Activated naive CD8-positive, alpha-beta T cell treated with anti-CD3 and anti-CD28 coated beads for 36 hours (primary cell): ENCODE data around the gene MILR1. TPM values are rescaled to one million over a fixed set of nuclear protein-coding genes. Genes with fewer than 3 reads are reported as not detected.
A peak's percentile ranks its signal among the peaks of the same experiment; 100 is the strongest.
"Not testable (repeated sequence)": the region's sequence is repeated elsewhere in the genome, so short reads cannot be mapped to it uniquely, and the experiment has no call there.

Experiments
- DNase-seq: peaks from one replicate; pipeline ENCODE4 v3.0.0; 2021
- H3K27ac Mint-ChIP-seq: one replicate; pipeline ENCODE4 v1.8.0; 2022; ENCODE audit warnings: mild to moderate bottlenecking, moderate library complexity, mixed read lengths
- H3K27me3 Mint-ChIP-seq: one replicate; pipeline ENCODE4 v1.8.0; 2022; ENCODE audit warnings: mild to moderate bottlenecking, mixed read lengths
- H3K36me3 Mint-ChIP-seq: one replicate; pipeline ENCODE4 v1.8.0; 2021; ENCODE audit warnings: mild to moderate bottlenecking, mixed read lengths
- H3K4me1 Mint-ChIP-seq: one replicate; pipeline ENCODE4 v1.8.0; 2021; ENCODE audit warnings: mixed read lengths
- H3K4me3 Mint-ChIP-seq: one replicate; pipeline ENCODE4 v1.8.0; 2022; ENCODE audit warnings: mild to moderate bottlenecking, moderate library complexity, mixed read lengths
- H3K9me3 Mint-ChIP-seq: one replicate; pipeline ENCODE4 v1.8.0; 2022; ENCODE audit warnings: mixed read lengths
- total RNA-seq, 2 experiments: library from RNA; stranded (reverse); gene quantifications; one replicate each; pipeline ENCODE4 v1.2.3, GENCODE V29; 2021

The MILR1 gene
- total RNA-seq, 2 experiments from 2014 or later = 0.49 to 0.68 TPM

- H3K27me3 Mint-ChIP-seq = no peaks in the 10 kb centered on the region
- DNase-seq = no peak
- H3K4me3 Mint-ChIP-seq = no peak overlapping the region
- peaks cover 17% of the 10 kb centered on the region for H3K4me1 Mint-ChIP-seq
- H3K36me3 Mint-ChIP-seq = peaks cover 6% of the 10 kb centered on the region
- H3K9me3 Mint-ChIP-seq = peaks cover 15% of the 10 kb centered on the region
- H3K27ac Mint-ChIP-seq = no peak overlapping the region
These were observed 5.7 kb upstream of the MILR1 start for GRCh38 chr17:64443086-64443760.

DNA sequence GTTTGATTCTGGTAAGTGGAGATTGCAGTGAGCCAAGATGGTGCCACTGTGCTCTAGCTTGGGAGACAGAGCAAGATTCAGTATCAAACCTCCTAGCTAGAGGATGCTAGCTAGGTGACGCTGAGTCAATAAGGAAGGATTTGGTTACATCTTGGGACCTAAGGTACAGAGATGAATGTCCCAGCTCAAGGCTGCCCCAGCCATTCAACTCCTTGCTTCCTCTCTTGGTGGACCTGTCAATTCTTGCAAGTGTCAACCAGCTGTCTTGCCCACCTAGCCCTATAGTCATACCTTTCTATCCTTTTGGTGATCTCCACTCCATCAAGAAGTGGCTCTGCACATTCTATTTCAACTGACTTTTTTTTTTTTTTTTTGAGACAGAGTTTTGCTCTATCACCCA, 1.4 kb upstream of the MILR1 start:
- no peaks in the 10 kb centered on the region for H3K36me3 Mint-ChIP-seq
- H3K27ac Mint-ChIP-seq = no peak overlapping the region
- H3K4me1 Mint-ChIP-seq = peaks cover 12% of the 10 kb centered on the region
- no peaks in the 10 kb centered on the region for H3K9me3 Mint-ChIP-seq
- no peaks in the 10 kb centered on the region for H3K27me3 Mint-ChIP-seq
- no peak overlapping the region for H3K4me3 Mint-ChIP-seq
- DNase-seq = no peak

- Mint-ChIP-seq H3K4me3 (no peak overlapping the region), H3K9me3 (no peaks in the 10 kb centered on the region), H3K27me3 (no peaks in the 10 kb centered on the region), H3K36me3 (no peaks in the 10 kb centered on the region), H3K4me1 (peaks cover 7% of the 10 kb centered on the region), H3K27ac (no peak overlapping the region)
- DNase-seq = no peak
These were observed 630 bp downstream of the MILR1 start for GRCh38 chr17:64449545-64449944.

DNA sequence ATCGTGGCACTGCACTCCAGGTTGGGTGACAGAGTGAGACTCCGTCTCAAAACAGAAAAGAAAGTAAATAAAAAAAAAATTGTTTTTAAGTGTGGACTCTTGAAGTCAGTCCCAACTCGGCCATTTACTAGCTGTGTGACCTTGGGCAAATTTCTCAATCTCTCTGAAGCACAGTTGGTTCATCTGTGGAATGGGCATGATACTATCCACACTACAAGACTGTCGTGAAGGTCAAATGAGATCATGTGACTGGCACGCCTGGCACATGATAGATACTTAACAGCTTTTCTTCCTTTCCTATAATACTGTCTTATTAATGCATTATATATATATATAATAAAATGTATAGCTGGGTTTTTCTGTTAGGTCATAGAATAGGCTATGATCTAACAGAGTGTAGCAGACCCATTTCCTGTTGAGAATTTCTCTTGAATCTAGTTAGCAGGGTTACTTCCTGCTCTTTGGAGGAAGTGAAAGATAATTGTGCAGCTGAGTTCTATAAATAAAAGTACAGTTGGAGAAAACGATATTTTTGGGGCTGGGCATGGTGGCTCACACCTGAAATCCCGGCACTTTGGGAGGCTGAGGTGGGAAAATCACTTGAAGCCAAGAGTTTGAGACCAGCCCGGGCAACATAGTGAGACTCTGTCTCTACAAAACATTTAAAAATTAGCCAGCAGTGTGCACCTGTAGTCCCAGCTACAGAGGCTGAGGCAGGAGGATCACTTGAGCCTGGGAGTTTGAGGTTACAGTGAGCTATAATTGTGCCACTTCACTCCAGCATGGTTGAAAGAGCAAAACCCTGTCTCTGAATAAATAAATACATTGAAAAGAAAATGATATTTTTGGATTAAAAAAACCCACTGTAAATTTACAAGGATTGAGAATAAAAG, 7.3 kb downstream of the MILR1 start:
- Mint-ChIP-seq H3K9me3 (no peaks in the 10 kb centered on the region), H3K36me3 (peaks cover 3% of the 10 kb centered on the region), H3K4me3 (no peak overlapping the region), H3K27me3 (no peaks in the 10 kb centered on the region), H3K4me1 (peaks cover 11% of the 10 kb centered on the region), H3K27ac (peak overlapping the region; percentile 29)
- DNase-seq = no peak

DNA sequence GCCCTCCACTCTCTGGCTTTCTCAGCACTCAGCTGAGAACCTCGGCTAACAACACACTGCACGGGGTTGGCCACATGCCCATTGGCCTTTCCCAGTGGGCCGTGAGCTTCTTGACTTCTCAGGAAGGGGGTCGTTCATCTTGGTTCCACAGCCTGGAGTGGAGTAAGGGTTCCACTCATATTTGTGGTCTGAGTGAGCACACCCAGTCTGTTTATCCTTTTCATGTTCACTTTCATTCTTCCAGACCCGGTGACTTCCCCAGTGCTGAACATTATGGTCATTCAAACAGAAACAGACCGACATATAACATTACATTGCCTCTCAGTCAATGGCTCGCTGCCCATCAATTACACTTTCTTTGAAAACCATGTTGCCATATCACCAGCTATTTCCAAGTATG, 8.2 kb downstream of the MILR1 start:
- Mint-ChIP-seq H3K27ac (no peak overlapping the region), H3K9me3 (no peaks in the 10 kb centered on the region), H3K36me3 (peaks cover 3% of the 10 kb centered on the region), H3K4me3 (no peak overlapping the region), H3K27me3 (no peaks in the 10 kb centered on the region), H3K4me1 (peaks cover 11% of the 10 kb centered on the region)
- no peak for DNase-seq

- no peak for DNase-seq
- Mint-ChIP-seq H3K9me3 (no peaks in the 10 kb centered on the region), H3K27ac (no peak overlapping the region), H3K27me3 (no peaks in the 10 kb centered on the region), H3K4me3 (no peak overlapping the region), H3K4me1 (peaks cover 11% of the 10 kb centered on the region), H3K36me3 (peaks cover 3% of the 10 kb centered on the region)
These were observed 9.8 kb downstream of the MILR1 start for GRCh38 chr17:64458756-64459155.

GRCh38 chr17:64459284-64459747, 10.4 kb downstream of the MILR1 start:
- Mint-ChIP-seq H3K4me3 (no peak overlapping the region), H3K27me3 (no peaks in the 10 kb centered on the region), H3K9me3 (no peaks in the 10 kb centered on the region), H3K4me1 (peaks cover 11% of the 10 kb centered on the region), H3K27ac (no peak overlapping the region), H3K36me3 (peaks cover 3% of the 10 kb centered on the region)
- DNase-seq = no peak

DNA sequence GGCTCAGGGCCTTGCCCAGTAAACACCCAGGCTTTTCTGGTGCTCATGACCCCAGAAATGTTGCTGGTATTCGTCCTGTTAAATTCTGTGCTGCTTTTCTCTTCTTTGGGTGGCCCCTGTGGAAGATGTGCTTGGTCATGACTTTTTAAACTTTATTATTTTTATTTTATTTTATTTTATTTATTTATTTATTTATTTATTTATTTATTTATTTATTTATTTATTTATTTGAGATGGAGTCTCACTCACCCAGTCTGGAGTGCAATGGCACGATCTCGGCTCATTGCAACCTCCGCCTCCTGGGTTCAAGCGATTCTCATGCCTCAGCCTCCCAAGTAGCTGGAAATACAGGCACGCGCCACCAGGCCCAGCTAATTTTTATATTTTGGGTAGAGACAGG, 10.9 kb downstream of the MILR1 start:
- not testable (repeated sequence) for H3K27me3 Mint-ChIP-seq, H3K9me3 Mint-ChIP-seq

DNA sequence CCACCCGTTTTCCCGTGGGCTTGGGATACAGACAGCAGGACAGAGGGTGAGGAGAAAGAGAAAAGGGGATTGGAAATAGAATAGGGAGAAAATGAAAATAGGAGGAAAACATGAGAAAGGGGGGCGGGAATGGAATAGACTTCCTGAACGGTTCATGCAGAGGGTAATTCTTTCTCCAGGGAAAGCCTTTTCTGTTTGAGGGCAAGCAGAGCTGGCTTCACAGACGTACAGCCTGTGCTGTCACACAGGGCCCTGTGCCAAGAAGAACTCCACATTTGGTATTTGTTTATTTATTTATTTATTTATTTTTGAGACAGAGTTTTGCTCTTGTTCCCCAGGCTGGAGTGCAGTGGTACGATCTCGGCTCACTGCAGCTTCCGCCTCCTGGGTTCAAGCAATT, 12.0 kb downstream of the MILR1 start:
- H3K36me3 Mint-ChIP-seq = peaks cover 3% of the 10 kb centered on the region
- DNase-seq = no peak
- H3K4me3 Mint-ChIP-seq = no peak overlapping the region
- peaks cover 9% of the 10 kb centered on the region for H3K4me1 Mint-ChIP-seq
- H3K27me3 Mint-ChIP-seq = no peaks in the 10 kb centered on the region
- no peak overlapping the region for H3K27ac Mint-ChIP-seq
- no peaks in the 10 kb centered on the region for H3K9me3 Mint-ChIP-seq

More for the DNA sequence above, 10.9 kb downstream of the MILR1 start:
- peaks cover 11% of the 10 kb centered on the region for H3K4me1 Mint-ChIP-seq
- not testable (repeated sequence) for H3K27ac Mint-ChIP-seq, DNase-seq, H3K36me3 Mint-ChIP-seq, H3K4me3 Mint-ChIP-seq

DNA sequence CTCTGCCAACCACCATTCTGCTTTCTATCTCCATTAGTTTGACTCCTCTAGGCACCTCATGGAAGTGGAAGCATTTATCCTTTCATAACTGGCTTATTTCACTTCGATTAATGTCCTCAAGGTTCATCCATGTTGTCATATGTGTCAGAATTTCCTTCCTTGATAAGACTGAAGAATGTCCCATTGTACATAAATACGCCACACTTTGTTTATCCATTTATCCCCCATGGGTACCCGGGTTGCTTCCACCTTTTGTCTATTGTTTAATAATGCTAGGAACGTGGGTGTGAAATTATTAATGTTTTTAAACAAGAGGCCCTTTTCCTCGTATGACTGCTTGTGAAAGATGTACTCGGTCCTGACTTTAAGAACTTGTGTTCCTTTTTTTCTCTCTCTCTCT, 12.9 kb downstream of the MILR1 start:
- Mint-ChIP-seq H3K36me3 (no peaks in the 10 kb centered on the region), H3K27me3 (peaks cover 1% of the 10 kb centered on the region), H3K4me1 (peaks cover 4% of the 10 kb centered on the region), H3K9me3 (no peaks in the 10 kb centered on the region), H3K4me3 (no peak overlapping the region), H3K27ac (no peak overlapping the region)
- DNase-seq = no peak

GRCh38 chr17:64466019-64466735, 17.3 kb downstream of the MILR1 start:
- H3K4me1 Mint-ChIP-seq = no peaks in the 10 kb centered on the region

GRCh38 chr17:64466834-64467233, 17.9 kb downstream of the MILR1 start:
- H3K36me3 Mint-ChIP-seq, H3K4me3 Mint-ChIP-seq, H3K4me1 Mint-ChIP-seq, H3K9me3 Mint-ChIP-seq, H3K27ac Mint-ChIP-seq, H3K27me3 Mint-ChIP-seq, DNase-seq: not testable (repeated sequence)

More at GRCh38 chr17:64466019-64466735, 17.3 kb downstream of the MILR1 start:
- Mint-ChIP-seq H3K4me3 (no peak overlapping the region), H3K27me3 (peaks cover 4% of the 10 kb centered on the region), H3K9me3 (no peaks in the 10 kb centered on the region), H3K27ac (no peak overlapping the region), H3K36me3 (no peaks in the 10 kb centered on the region)
- no peak for DNase-seq

DNA sequence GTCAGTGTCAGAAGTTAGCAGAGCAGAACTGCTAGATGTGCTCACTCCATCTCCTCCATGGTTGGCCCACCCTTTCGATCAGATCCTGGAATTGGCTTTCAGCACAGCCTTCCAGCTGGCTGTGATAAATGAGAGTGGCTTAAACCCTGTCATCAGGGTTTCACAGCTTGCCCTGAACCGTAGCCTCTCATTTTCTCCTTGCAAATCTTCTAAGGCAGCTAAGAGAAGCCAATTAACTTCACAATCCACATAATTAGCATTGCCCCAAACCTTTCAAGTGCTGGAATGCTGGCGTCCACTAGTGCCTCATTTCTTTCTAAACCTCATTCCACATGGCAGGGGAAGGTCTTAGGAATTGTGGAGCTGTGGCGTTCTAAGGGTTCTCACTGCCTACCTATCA, 21.7 kb downstream of the MILR1 start:
- H3K27ac Mint-ChIP-seq = no peak overlapping the region
- no peaks in the 10 kb centered on the region for H3K9me3 Mint-ChIP-seq
- peaks cover 4% of the 10 kb centered on the region for H3K27me3 Mint-ChIP-seq
- DNase-seq = no peak
- H3K4me3 Mint-ChIP-seq = no peak overlapping the region
- no peaks in the 10 kb centered on the region for H3K36me3 Mint-ChIP-seq
- H3K4me1 Mint-ChIP-seq = no peaks in the 10 kb centered on the region

GRCh38 chr17:64471440-64471839, 22.5 kb downstream of the MILR1 start:
- no peak overlapping the region for H3K4me3 Mint-ChIP-seq
- H3K9me3 Mint-ChIP-seq = no peaks in the 10 kb centered on the region
- H3K36me3 Mint-ChIP-seq = no peaks in the 10 kb centered on the region
- H3K27ac Mint-ChIP-seq = no peak overlapping the region
- peaks cover 4% of the 10 kb centered on the region for H3K27me3 Mint-ChIP-seq
- no peaks in the 10 kb centered on the region for H3K4me1 Mint-ChIP-seq
- no peak for DNase-seq

DNA sequence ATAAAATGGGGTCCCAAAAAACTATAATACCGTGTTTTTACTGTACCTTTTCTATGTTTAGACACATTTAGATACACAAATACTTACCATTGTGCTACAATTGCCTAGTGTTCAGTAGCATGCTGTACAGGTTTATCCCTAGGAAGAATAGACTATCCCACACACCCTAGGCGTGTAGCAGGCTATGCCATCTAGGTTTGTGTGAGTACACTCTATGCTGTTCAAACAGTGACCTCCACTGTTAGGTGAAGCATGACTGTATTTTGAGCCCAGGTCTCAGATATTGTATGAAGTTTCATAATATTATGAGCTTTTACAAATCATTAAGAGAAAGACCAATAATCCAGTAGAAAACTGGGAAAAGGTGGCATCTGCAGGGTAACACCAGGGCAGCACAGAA, 23.6 kb downstream of the MILR1 start:
- DNase-seq = no peak
- Mint-ChIP-seq H3K27me3 (no peaks in the 10 kb centered on the region), H3K4me3 (no peak overlapping the region), H3K36me3 (no peaks in the 10 kb centered on the region), H3K4me1 (no peaks in the 10 kb centered on the region), H3K9me3 (no peaks in the 10 kb centered on the region), H3K27ac (no peak overlapping the region)
